A673 (cell line): Measurements from ENCODE around the gene HIP1.

Source experiments
- CTCF ChIP-seq: fragments of 300-800, 200-600 bp; sonication (generic); conservative IDR thresholded peaks from 2 replicates; pipeline ENCODE4 v1.5.1; 2017; ENCODE audit warnings: low read depth, mild to moderate bottlenecking, antibody characterized with exemption, low read length, moderate library complexity, mixed read lengths
- EZH2 ChIP-seq: fragments of 200-600 bp; sonication (generic); IDR thresholded peaks from 2 replicates; pipeline ENCODE4 v1.6.1; 2017; ENCODE audit warnings: borderline replicate concordance, low read depth, mild to moderate bottlenecking, mixed read lengths, antibody characterized with exemption, low read length; ENCODE audit not compliant: poor library complexity, severe bottlenecking

GRCh38 chr7:75619636-75620035 lies 119.1 kb downstream of the HIP1 start:
- TF ChIP-seq CTCF (no peak), EZH2 (no peak)
